Activated CD8-positive, alpha-beta memory T cell treated with anti-CD3 and anti-CD28 coated beads, Interleukin-2, amount 50 U/mL, for 24 hours (primary cell): ENCODE results near the gene AOAH.

Experiments used
- DNase-seq: peaks from one replicate; pipeline ENCODE4 v3.0.0-alpha.2; 2020; ENCODE audit errors: extremely low read depth

The AOAH gene

GRCh38 chr7:36600869-36601530 is 123.3 kb downstream of the AOAH start:
- no peak for DNase-seq

GRCh38 chr7:36600314-36600682 is 124.0 kb downstream of the AOAH start:
- DNase-seq, result no peak

GRCh38 chr7:36599645-36600313 is 124.5 kb downstream of the AOAH start:
- DNase-seq, result no peak

GRCh38 chr7:36598054-36598674 is 126.1 kb downstream of the AOAH start:
- no peak for DNase-seq

GRCh38 chr7:36597090-36597773 is 127.1 kb downstream of the AOAH start:
- no peak for DNase-seq

GRCh38 chr7:36594445-36594844 is 129.8 kb downstream of the AOAH start:
- DNase-seq, result no peak

- DNase-seq, result no peak
These were observed 132.7 kb downstream of the AOAH start for GRCh38 chr7:36591636-36592035.

- no peak for DNase-seq
These were observed 134.9 kb downstream of the AOAH start for GRCh38 chr7:36589391-36589790.

- no peak for DNase-seq
These were observed 141.0 kb downstream of the AOAH start for GRCh38 chr7:36583318-36583717.

- DNase-seq, result no peak
These were observed 148.5 kb downstream of the AOAH start for GRCh38 chr7:36575832-36576231.

GRCh38 chr7:36573066-36573465 is 151.2 kb downstream of the AOAH start:
- no peak for DNase-seq

- DNase-seq, result no peak
These were observed 153.1 kb downstream of the AOAH start for GRCh38 chr7:36571190-36571560.

- no peak for DNase-seq
These were observed 153.6 kb downstream of the AOAH start for GRCh38 chr7:36570528-36571189.

GRCh38 chr7:36568452-36568849 is 155.8 kb downstream of the AOAH start:
- no peak for DNase-seq

GRCh38 chr7:36567699-36568451 is 156.4 kb downstream of the AOAH start:
- DNase-seq, result no peak

- no peak for DNase-seq
These were observed 158.4 kb downstream of the AOAH start for GRCh38 chr7:36565792-36566356.

GRCh38 chr7:36564489-36564888 is 159.8 kb downstream of the AOAH start:
- DNase-seq, result no peak

GRCh38 chr7:36563706-36564327 is 160.5 kb downstream of the AOAH start:
- DNase-seq, result no peak

GRCh38 chr7:36562121-36562520 is 162.2 kb downstream of the AOAH start:
- DNase-seq, result no peak

GRCh38 chr7:36549029-36549428 is 175.3 kb downstream of the AOAH start:
- no peak for DNase-seq

GRCh38 chr7:36547416-36547815 is 176.9 kb downstream of the AOAH start:
- DNase-seq, result no peak
